Measurements from ENCODE around the gene DPM2.
A peak's percentile ranks its signal among the peaks of the same experiment; 100 is the strongest.

DPM2 gene

GRCh38 chr9:127943731-127944144 is 6.1 kb upstream of the DPM2 start:
- H3K4me1 Mint-ChIP-seq = peaks cover 47% of the 10 kb centered on the region
- CTCF ChIA-PET = interaction anchor here (0.5 to 7.0 kb wide), 24 partner anchors 10 to 174 kb away, joined by 3 to 170 read pairs (median 5); no protein-coding TSS in a partner anchor
- no peaks in the 10 kb centered on the region for H3K9me3 Mint-ChIP-seq
- H3K36me3 Mint-ChIP-seq = peaks cover 73% of the 10 kb centered on the region
- H3K4me3 Mint-ChIP-seq = no peak overlapping the region
- DNase-seq = peak; percentile 87
- peak overlapping the region; percentile 86 for H3K27ac Mint-ChIP-seq
- peaks cover 3% of the 10 kb centered on the region for H3K27me3 Mint-ChIP-seq

DNA sequence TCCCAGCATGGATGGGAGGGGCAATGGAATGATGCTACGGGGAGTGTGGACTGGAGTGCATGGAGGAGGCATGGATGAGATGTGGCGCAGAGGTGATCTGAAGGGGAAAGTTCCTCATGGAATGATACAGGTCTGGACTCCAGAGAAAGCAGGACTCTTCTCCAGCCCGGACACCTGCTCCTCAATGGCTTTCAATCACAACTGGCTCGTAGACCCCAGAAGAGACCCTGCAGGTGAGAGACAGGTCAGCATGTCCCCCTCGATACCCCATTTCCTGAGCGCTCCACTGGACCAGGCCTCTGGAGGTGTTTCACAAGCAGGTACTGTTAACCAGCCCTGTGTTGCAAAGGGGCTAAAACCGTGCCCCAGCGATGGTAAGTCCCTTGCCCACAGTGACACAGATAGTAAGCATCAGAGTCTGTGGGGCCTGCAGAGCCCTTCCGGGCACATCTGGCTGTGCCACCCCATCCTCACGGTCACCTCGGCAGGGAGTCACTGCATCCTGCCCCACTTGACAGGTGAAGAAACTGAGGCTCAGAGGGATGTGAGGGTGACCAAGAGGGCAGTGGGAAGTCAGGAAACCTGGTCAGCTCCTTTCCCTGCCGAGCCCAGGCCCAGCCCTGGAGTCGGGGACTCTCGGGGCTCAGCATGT is 5.5 kb upstream of the DPM2 start:
- Mint-ChIP-seq H3K27ac (peak overlapping the region; percentile 86), H3K27me3 (peaks cover 3% of the 10 kb centered on the region), H3K9me3 (no peaks in the 10 kb centered on the region), H3K36me3 (peaks cover 73% of the 10 kb centered on the region), H3K4me3 (no peak overlapping the region), H3K4me1 (peaks cover 47% of the 10 kb centered on the region)
- CTCF ChIA-PET = interaction anchor here (0.7 to 7.0 kb wide), 21 partner anchors 11 to 175 kb away, joined by 3 to 170 read pairs (median 6); no protein-coding TSS in a partner anchor
- no peak for DNase-seq

DNA sequence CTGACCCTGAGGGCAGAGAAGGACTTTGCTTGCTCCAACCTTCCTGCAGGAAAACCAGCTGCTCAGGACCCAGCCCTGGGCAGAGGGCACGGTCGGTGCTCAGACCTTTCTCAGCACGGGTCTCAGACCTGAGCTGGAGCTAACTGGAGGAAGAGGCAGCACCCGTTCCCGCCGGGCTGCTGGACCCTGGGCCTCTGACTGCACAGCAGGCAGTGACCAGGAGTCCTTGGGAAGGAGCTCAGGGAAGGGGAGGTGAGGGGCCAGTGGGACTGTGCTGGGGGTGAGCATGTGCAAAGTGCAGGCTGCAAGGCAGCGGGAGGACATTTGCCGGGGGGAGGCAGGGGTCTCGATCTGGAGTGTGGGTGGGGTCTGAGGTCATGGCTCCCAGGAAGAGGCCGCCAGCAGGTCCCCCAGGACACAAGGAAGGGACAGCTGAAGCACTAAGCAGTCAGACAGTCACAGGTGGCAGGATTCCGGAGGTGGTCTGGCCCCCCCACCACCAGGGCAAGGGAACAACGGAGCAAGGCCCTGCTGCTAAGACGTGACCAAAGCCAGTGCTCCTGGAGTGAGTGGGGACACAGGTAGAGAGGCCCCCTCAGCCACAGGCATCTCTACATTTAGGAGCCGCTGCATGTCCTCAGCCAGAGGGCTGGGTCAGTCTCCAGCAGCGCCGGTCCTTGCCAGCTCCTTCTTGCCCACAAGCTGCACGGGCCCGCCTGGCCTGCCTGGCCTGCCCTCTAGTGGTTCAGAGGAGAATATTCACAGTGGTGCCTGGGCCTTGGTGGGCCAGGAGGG is 4.8 kb upstream of the DPM2 start:
- Mint-ChIP-seq H3K27ac (no peak overlapping the region), H3K4me3 (no peak overlapping the region), H3K9me3 (no peaks in the 10 kb centered on the region)

DNA sequence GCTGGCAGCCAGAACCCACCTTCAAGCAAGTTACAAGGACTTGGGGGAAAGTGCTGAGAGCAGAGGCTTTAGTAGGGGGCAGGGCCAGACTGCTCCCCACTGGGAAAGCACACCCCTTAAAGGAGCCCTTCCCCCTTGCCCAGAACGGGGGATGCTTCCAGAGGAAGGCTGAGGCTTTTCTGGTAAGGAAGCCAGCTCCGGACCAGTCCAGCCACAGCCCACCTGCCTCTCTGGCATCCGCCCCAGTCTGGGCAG is 4.2 kb upstream of the DPM2 start:
- Mint-ChIP-seq H3K27me3 (peaks cover 13% of the 10 kb centered on the region), H3K4me1 (peaks cover 47% of the 10 kb centered on the region), H3K9me3 (no peaks in the 10 kb centered on the region), H3K4me3 (no peak overlapping the region), H3K36me3 (peaks cover 69% of the 10 kb centered on the region), H3K27ac (peak overlapping the region; percentile 62)
- DNase-seq = no peak
- CTCF ChIA-PET = interaction anchor here (1.2 to 7.0 kb wide), 12 partner anchors 9 to 176 kb away, joined by 4 to 170 read pairs (median 10); no protein-coding TSS in a partner anchor

More for the DNA sequence above, 4.8 kb upstream of the DPM2 start:
- peak; percentile 57 for DNase-seq
- Mint-ChIP-seq H3K4me1 (peaks cover 46% of the 10 kb centered on the region), H3K27me3 (peaks cover 10% of the 10 kb centered on the region), H3K36me3 (peaks cover 70% of the 10 kb centered on the region)
- CTCF ChIA-PET = interaction anchor here (0.6 to 7.0 kb wide), 17 partner anchors 10 to 175 kb away, joined by 3 to 170 read pairs (median 8); no protein-coding TSS in a partner anchor

GRCh38 chr9:127941062-127941960 is 3.7 kb upstream of the DPM2 start:
- no peaks in the 10 kb centered on the region for H3K9me3 Mint-ChIP-seq
- H3K27ac Mint-ChIP-seq = peak overlapping the region; percentile 62
- H3K4me3 Mint-ChIP-seq = no peak overlapping the region
- peaks cover 68% of the 10 kb centered on the region for H3K36me3 Mint-ChIP-seq
- no peak for DNase-seq
- CTCF ChIA-PET = interaction anchor here (1.2 to 7.0 kb wide), 13 partner anchors 9 to 176 kb away, joined by 3 to 170 read pairs (median 9); no protein-coding TSS in a partner anchor
- H3K4me1 Mint-ChIP-seq = peaks cover 53% of the 10 kb centered on the region
- peaks cover 13% of the 10 kb centered on the region for H3K27me3 Mint-ChIP-seq

- H3K4me3 Mint-ChIP-seq = no peak overlapping the region
- peaks cover 13% of the 10 kb centered on the region for H3K27me3 Mint-ChIP-seq
- H3K9me3 Mint-ChIP-seq = no peaks in the 10 kb centered on the region
- CTCF ChIA-PET = interaction anchor here (1.2 to 7.0 kb wide), 6 partner anchors 8 to 177 kb away, joined by 3 to 170 read pairs (median 10); no protein-coding TSS in a partner anchor
- peak overlapping the region; percentile 67 for H3K27ac Mint-ChIP-seq
- peaks cover 71% of the 10 kb centered on the region for H3K36me3 Mint-ChIP-seq
- peaks cover 58% of the 10 kb centered on the region for H3K4me1 Mint-ChIP-seq
- no peak for DNase-seq
Observed at GRCh38 chr9:127940593-127940992, 2.9 kb upstream of the DPM2 start.

DNA sequence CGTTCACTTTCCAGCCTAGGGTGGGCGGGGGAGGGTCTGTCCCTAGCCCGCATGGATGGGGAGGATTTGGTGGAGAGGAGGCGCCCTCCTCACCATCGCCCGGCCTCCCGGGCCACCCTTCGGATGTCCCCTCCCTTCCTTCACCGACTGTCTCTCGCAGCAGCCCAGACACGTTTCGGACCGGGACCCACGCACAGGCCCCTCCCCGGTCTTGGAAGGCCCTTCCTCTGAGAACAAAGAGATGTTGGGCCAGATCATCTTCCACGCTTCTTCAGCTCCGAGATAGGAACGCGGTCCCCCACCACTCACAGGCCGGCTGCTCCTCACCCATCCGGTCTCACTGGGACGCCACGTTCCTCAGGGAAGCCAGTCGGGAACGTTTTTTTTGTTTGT is 640 bp upstream of the DPM2 start:
- DNase-seq = peak; percentile 50
- Mint-ChIP-seq H3K4me1 (peaks cover 54% of the 10 kb centered on the region), H3K4me3 (peak overlapping the region; percentile 87), H3K9me3 (no peaks in the 10 kb centered on the region), H3K27me3 (peaks cover 14% of the 10 kb centered on the region), H3K36me3 (peaks cover 58% of the 10 kb centered on the region), H3K27ac (peak overlapping the region; percentile 91)
- CTCF ChIA-PET = interaction anchor here (4.9 kb wide), 1 partner anchor 96 kb away, joined by 34 read pairs; no protein-coding TSS in a partner anchor

DNA sequence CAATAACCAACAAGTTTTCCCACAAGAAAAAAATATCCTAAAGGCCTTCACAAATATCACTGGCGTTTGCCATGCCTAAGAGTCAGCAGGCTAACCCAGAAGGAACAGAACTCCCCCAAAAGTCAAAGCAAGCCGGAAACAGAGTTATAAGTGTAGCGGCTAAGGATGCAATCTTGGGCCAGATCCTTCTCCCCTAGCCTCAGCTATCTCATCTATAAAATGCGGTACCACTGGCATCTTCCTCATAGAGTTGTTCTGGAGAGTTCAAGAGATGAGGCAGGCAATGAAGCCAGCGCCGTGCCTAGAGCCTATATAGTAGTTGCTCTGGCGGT is 632 bp downstream of the DPM2 start:
- CTCF ChIA-PET = interaction anchor here (0.6 to 4.9 kb wide), 2 partner anchors 98 to 166 kb away, joined by 3 to 34 read pairs; no protein-coding TSS in a partner anchor
- Mint-ChIP-seq H3K4me1 (peaks cover 55% of the 10 kb centered on the region), H3K36me3 (peaks cover 52% of the 10 kb centered on the region), H3K4me3 (peak overlapping the region; percentile 87), H3K27me3 (peaks cover 14% of the 10 kb centered on the region), H3K27ac (peak overlapping the region; percentile 91), H3K9me3 (no peaks in the 10 kb centered on the region)
- no peak for DNase-seq

DNA sequence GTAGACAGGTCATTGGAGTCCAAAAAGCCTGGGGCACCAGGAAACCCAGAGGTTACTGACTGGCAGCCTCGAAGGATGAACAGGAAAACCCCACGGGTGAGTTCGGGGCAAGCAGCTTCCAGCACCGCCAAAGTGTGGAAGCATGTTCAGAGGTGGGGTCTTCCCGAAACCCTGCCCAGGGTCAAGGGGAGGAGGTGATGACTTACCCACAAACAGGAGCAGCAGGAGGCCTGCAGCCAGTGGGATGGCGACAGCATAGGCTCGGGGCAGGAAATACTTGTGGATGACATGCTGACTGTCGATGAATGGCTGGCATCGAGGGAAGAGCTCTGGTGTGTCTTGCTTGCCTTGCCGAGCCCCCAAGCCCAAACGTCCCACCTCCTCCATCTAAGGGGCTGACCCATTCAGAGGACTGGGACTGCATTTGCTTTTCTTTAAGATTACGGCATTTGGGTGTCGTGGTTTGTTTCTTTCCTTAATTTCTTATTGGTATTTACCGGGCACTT is 1.3 kb downstream of the DPM2 start:
- Mint-ChIP-seq H3K9me3 (no peaks in the 10 kb centered on the region), H3K4me3 (peak overlapping the region; percentile 87), H3K36me3 (peaks cover 47% of the 10 kb centered on the region), H3K27ac (peak overlapping the region; percentile 91), H3K27me3 (peaks cover 20% of the 10 kb centered on the region), H3K4me1 (peaks cover 57% of the 10 kb centered on the region)
- no peak for DNase-seq
- CTCF ChIA-PET = interaction anchor here (0.6 to 4.9 kb wide), 2 partner anchors 98 to 166 kb away, joined by 3 to 34 read pairs; no protein-coding TSS in a partner anchor

GRCh38 chr9:127935765-127936221 is 1.9 kb downstream of the DPM2 start:
- H3K4me1 Mint-ChIP-seq = peaks cover 62% of the 10 kb centered on the region

DNA sequence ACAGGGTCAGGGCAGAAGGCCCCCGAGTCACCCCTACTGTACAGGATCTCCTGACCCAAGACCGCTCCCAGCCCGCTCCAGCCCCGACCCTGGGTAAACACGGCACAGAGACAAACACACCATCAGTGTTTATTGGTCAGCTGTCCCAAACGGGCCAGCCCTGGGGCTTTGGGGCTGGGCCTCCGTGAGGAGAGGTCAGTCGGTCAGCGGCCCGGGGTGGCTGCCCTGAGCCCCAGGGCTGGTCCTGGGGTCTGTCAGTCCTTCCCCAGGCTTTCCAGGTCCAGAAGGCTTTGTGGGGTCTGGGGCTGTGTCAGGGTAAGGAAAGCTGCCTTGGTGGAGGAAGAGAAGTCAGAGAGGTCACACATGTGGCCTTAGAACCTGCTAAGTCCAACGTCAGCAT is 2.7 kb downstream of the DPM2 start:
- DNase-seq = no peak
- peak overlapping the region; percentile 31 for H3K4me3 Mint-ChIP-seq
- H3K27ac Mint-ChIP-seq = no peak overlapping the region
- H3K9me3 Mint-ChIP-seq = no peaks in the 10 kb centered on the region
- peaks cover 61% of the 10 kb centered on the region for H3K4me1 Mint-ChIP-seq
- CTCF ChIA-PET = interaction anchor here (0.7 to 4.9 kb wide), 4 partner anchors 45 to 183 kb away, joined by 3 to 34 read pairs (median 3); partner anchors contain the start of gene EEIG1
- peaks cover 27% of the 10 kb centered on the region for H3K27me3 Mint-ChIP-seq
- peaks cover 33% of the 10 kb centered on the region for H3K36me3 Mint-ChIP-seq

More at GRCh38 chr9:127935765-127936221, 1.9 kb downstream of the DPM2 start:
- CTCF ChIA-PET = interaction anchor here (0.7 to 4.9 kb wide), 3 partner anchors 45 to 182 kb away, joined by 3 to 34 read pairs (median 3); partner anchors contain the start of gene EEIG1
- H3K27ac Mint-ChIP-seq = peak overlapping the region; percentile 43
- H3K9me3 Mint-ChIP-seq = no peaks in the 10 kb centered on the region
- H3K4me3 Mint-ChIP-seq = peak overlapping the region; percentile 87
- H3K36me3 Mint-ChIP-seq = peaks cover 41% of the 10 kb centered on the region
- no peak for DNase-seq
- peaks cover 25% of the 10 kb centered on the region for H3K27me3 Mint-ChIP-seq

DNA sequence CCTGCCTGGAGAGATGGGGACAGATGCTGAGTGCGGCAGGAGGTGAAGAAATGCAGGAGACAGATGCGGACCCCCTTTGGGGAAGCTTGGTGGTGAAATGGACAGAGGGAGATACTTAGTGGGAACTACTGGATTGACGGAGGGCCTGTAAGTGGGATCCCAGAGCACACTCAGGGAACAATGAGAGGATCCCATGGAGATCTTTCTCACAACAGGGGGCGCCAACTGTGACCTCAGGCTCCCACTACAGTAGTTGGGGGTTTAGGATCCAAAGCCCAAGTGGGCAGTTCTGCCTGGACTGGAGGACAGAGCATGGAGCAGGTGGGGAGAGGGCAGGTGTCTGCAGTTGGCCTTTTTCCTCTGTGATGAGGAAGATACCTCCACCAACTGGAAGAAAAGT is 3.4 kb downstream of the DPM2 start:
- CTCF ChIA-PET = interaction anchor here (0.9 kb wide), 1 partner anchor 99 kb away, joined by 3 read pairs; no protein-coding TSS in a partner anchor
- Mint-ChIP-seq H3K36me3 (peaks cover 32% of the 10 kb centered on the region), H3K4me3 (no peak overlapping the region), H3K4me1 (peaks cover 66% of the 10 kb centered on the region), H3K9me3 (no peaks in the 10 kb centered on the region), H3K27ac (peak overlapping the region; percentile 50), H3K27me3 (peaks cover 34% of the 10 kb centered on the region)
- no peak for DNase-seq

All from activated naive CD4-positive, alpha-beta T cell treated with anti-CD3 and anti-CD28 coated beads, Interleukin-2, amount 10 ng/mL, durations not matched to agents 7 days and 5 days (primary cell).